CD4-positive, CD25-positive, alpha-beta regulatory T cell (primary cell): Measurements from ENCODE around the gene LRRIQ4. TPM values are rescaled to one million over a fixed set of nuclear protein-coding genes. Genes with fewer than 3 reads are reported as not detected.

Experiments used
- ATAC-seq, 2 donors: fragments of 150-1000 bp; cut with Tn5 transposase; one replicate each; pipeline ENCODE4 v1.10.0; 2021; ENCODE audit warnings: low read depth in 2 of 2, moderate number of reproducible peaks in 2 of 2, moderate library complexity in 1 of 2
- DNase-seq, 3 donors: peaks; one replicate each; pipeline versions ENCODE4 v3.0.0 to v3.0.0-alpha.2; 2012 to 2022; ENCODE audit warnings: mixed read lengths in 1 of 3
- H3K27ac ChIP-seq: one replicate; pipeline ENCODE4 v1.7.0; 2013; ENCODE audit warnings: mild to moderate bottlenecking, low read length; ENCODE audit not compliant: insufficient read depth, poor library complexity, severe bottlenecking
- H3K27me3 ChIP-seq: one replicate; pipeline ENCODE4 v1.7.0; 2013; ENCODE audit warnings: low read length; ENCODE audit not compliant: control insufficient read depth, insufficient read depth
- H3K36me3 ChIP-seq: one replicate; pipeline ENCODE4 v1.7.0; 2013; ENCODE audit warnings: mild to moderate bottlenecking, low read length, moderate library complexity; ENCODE audit not compliant: control insufficient read depth, insufficient read depth
- H3K4me1 ChIP-seq: 2 replicates; pipeline ENCODE4 v1.7.0; 2013; ENCODE audit warnings: mild to moderate bottlenecking, low read length; ENCODE audit not compliant: insufficient read depth, control insufficient read depth, poor library complexity, severe bottlenecking
- H3K4me3 ChIP-seq: one replicate; pipeline ENCODE4 v1.7.0; 2013; ENCODE audit warnings: low read depth, mild to moderate bottlenecking, low read length, moderate library complexity
- H3K9me3 ChIP-seq, 2 experiments: 1 replicate in 1 of 2; 2 replicates in 1 of 2; pipeline ENCODE4 v1.7.0; 2013; ENCODE audit warnings: low read length in 2 of 2, mild to moderate bottlenecking in 1 of 2, moderate library complexity in 1 of 2; ENCODE audit not compliant: control insufficient read depth in 2 of 2
- H3K27ac Mint-ChIP-seq, 3 donors: one replicate each; pipeline ENCODE4 v1.8.0; 2020 to 2022; ENCODE audit warnings: mild to moderate bottlenecking in 3 of 3, mixed read lengths in 3 of 3, moderate library complexity in 2 of 3
- H3K27me3 Mint-ChIP-seq: one replicate; pipeline ENCODE4 v1.8.0; 2022; ENCODE audit warnings: mild to moderate bottlenecking, mixed read lengths
- H3K36me3 Mint-ChIP-seq: one replicate; pipeline ENCODE4 v1.8.0; 2020; ENCODE audit warnings: mixed read lengths
- H3K4me1 Mint-ChIP-seq, 4 donors: one replicate each; pipeline ENCODE4 v1.8.0; 2020 to 2022; ENCODE audit warnings: mixed read lengths in 4 of 4, mild to moderate bottlenecking in 1 of 4
- H3K4me3 Mint-ChIP-seq, 4 donors: one replicate each; pipeline ENCODE4 v1.8.0; 2020 to 2022; ENCODE audit warnings: mild to moderate bottlenecking in 4 of 4, mixed read lengths in 4 of 4, moderate library complexity in 3 of 4
- H3K9me3 Mint-ChIP-seq, 7 donors: one replicate each; pipeline ENCODE4 v1.8.0; 2020 to 2022; ENCODE audit warnings: mixed read lengths in 7 of 7, mild to moderate bottlenecking in 3 of 7, moderate library complexity in 2 of 7
- polyA plus RNA-seq, 4 donors: library from polyadenylated mRNA; unstranded; fragments of 300-500 nt; fragmentation: Illumina TruSeq; gene quantifications; one replicate each; pipeline ENCODE4 v1.2.3, GENCODE V29; 2021
- total RNA-seq: library from RNA; stranded (reverse); gene quantifications from one replicate; pipeline ENCODE4 v1.2.3, GENCODE V29; 2022

Gene LRRIQ4
- total and polyA plus RNA-seq, 5 donors from 2014 or later: not detected

GRCh38 chr3:169790219-169790618 lies 22.5 kb upstream of the LRRIQ4 start:
- no peaks in the 10 kb centered on the region for H3K9me3 Mint-ChIP-seq
- no peak overlapping the region for H3K4me3 Mint-ChIP-seq
- no peaks in the 10 kb centered on the region for H3K27me3 Mint-ChIP-seq
- H3K4me1 Mint-ChIP-seq: peaks cover 0 to 7% (median 3%) of the 10 kb centered on the region in 4 donors
- no peak overlapping the region for H3K27ac ChIP-seq
- peaks cover 44% of the 10 kb centered on the region for H3K36me3 ChIP-seq
- H3K27me3 ChIP-seq: no peaks in the 10 kb centered on the region
- H3K4me1 ChIP-seq: no peaks in the 10 kb centered on the region
- ATAC-seq: no peak
- H3K4me3 ChIP-seq: no peak overlapping the region
- H3K27ac Mint-ChIP-seq: peak overlapping the region in 1 of 3 donors; percentile 5
- H3K9me3 ChIP-seq: no peaks in the 10 kb centered on the region
- H3K36me3 Mint-ChIP-seq: peaks cover 31% of the 10 kb centered on the region
- no peak for DNase-seq

GRCh38 chr3:169790687-169791429 lies 21.8 kb upstream of the LRRIQ4 start:
- Mint-ChIP-seq H3K4me1 (peaks cover 0 to 7% (median 3%) of the 10 kb centered on the region in 4 donors), H3K36me3 (peaks cover 25% of the 10 kb centered on the region), H3K27me3 (no peaks in the 10 kb centered on the region), H3K27ac (peak overlapping the region in 1 of 3 donors; percentile 5), H3K9me3 (no peaks in the 10 kb centered on the region), H3K4me3 (no peak overlapping the region)
- Histone ChIP-seq H3K4me1 (no peaks in the 10 kb centered on the region), H3K27ac (no peak overlapping the region), H3K4me3 (no peak overlapping the region), H3K36me3 (peaks cover 37% of the 10 kb centered on the region), H3K27me3 (no peaks in the 10 kb centered on the region), H3K9me3 (no peaks in the 10 kb centered on the region)
- no peak for DNase-seq
- ATAC-seq: no peak

GRCh38 chr3:169792359-169792758 lies 20.3 kb upstream of the LRRIQ4 start:
- Histone ChIP-seq H3K27me3 (no peaks in the 10 kb centered on the region), H3K4me1 (no peaks in the 10 kb centered on the region), H3K4me3 (no peak overlapping the region), H3K27ac (no peak overlapping the region), H3K36me3 (peaks cover 24% of the 10 kb centered on the region), H3K9me3 (no peaks in the 10 kb centered on the region)
- DNase-seq (no peak), ATAC-seq (no peak)
- H3K9me3 Mint-ChIP-seq: no peaks in the 10 kb centered on the region
- H3K27ac Mint-ChIP-seq: no peak overlapping the region
- H3K4me1 Mint-ChIP-seq: peaks cover 0 to 7% (median 3%) of the 10 kb centered on the region in 4 donors
- peaks cover 13% of the 10 kb centered on the region for H3K36me3 Mint-ChIP-seq
- no peaks in the 10 kb centered on the region for H3K27me3 Mint-ChIP-seq
- no peak overlapping the region for H3K4me3 Mint-ChIP-seq

GRCh38 chr3:169804681-169805080 lies 8.0 kb upstream of the LRRIQ4 start:
- DNase-seq (no peak), ATAC-seq (no peak)
- Mint-ChIP-seq H3K4me3 (no peak overlapping the region), H3K9me3 (no peaks in the 10 kb centered on the region), H3K4me1 (peaks cover 0 to 5% (median 1%) of the 10 kb centered on the region in 4 donors), H3K27ac (no peak overlapping the region), H3K27me3 (peaks cover 4% of the 10 kb centered on the region), H3K36me3 (no peaks in the 10 kb centered on the region)
- no peaks in the 10 kb centered on the region for H3K4me1 ChIP-seq
- H3K36me3 ChIP-seq: no peaks in the 10 kb centered on the region
- no peak overlapping the region for H3K4me3 ChIP-seq
- no peak overlapping the region for H3K27ac ChIP-seq
- no peaks in the 10 kb centered on the region for H3K27me3 ChIP-seq
- no peaks in the 10 kb centered on the region for H3K9me3 ChIP-seq

GRCh38 chr3:169809230-169809795 lies 3.4 kb upstream of the LRRIQ4 start:
- no peak overlapping the region for H3K27ac ChIP-seq
- ATAC-seq (no peak), DNase-seq (peak in 1 of 3 donors; percentile 74)
- H3K27me3 ChIP-seq: no peaks in the 10 kb centered on the region
- no peak overlapping the region for H3K27ac Mint-ChIP-seq
- peaks cover 25% of the 10 kb centered on the region for H3K27me3 Mint-ChIP-seq
- H3K9me3 Mint-ChIP-seq: no peaks in the 10 kb centered on the region
- H3K4me3 ChIP-seq: no peak overlapping the region
- H3K4me1 Mint-ChIP-seq: peaks cover 12 to 29% (median 14%) of the 10 kb centered on the region in 4 donors
- no peaks in the 10 kb centered on the region for H3K36me3 ChIP-seq
- peak overlapping the region in 2 of 4 donors; percentile 13 to 39 for H3K4me3 Mint-ChIP-seq
- H3K4me1 ChIP-seq: peaks cover 27% of the 10 kb centered on the region
- H3K9me3 ChIP-seq: no peaks in the 10 kb centered on the region
- H3K36me3 Mint-ChIP-seq: no peaks in the 10 kb centered on the region

GRCh38 chr3:169811631-169812331 lies 889 bp upstream of the LRRIQ4 start:
- ATAC-seq (peak in 1 of 2 donors; percentile 7), DNase-seq (peak in 2 of 3 donors; percentile 10 to 58)
- H3K4me1 ChIP-seq: peaks cover 27% of the 10 kb centered on the region
- H3K4me3 ChIP-seq: peak overlapping the region; percentile 43
- H3K27ac ChIP-seq: no peak overlapping the region
- peaks cover 0 to 14% (median 6%) of the 10 kb centered on the region in 7 donors for H3K9me3 Mint-ChIP-seq
- no peaks in the 10 kb centered on the region for H3K36me3 ChIP-seq
- peaks cover 33% of the 10 kb centered on the region for H3K27me3 Mint-ChIP-seq
- H3K27me3 ChIP-seq: no peaks in the 10 kb centered on the region
- peaks cover 12 to 29% (median 14%) of the 10 kb centered on the region in 4 donors for H3K4me1 Mint-ChIP-seq
- no peaks in the 10 kb centered on the region for H3K36me3 Mint-ChIP-seq
- peaks cover 10 to 14% of the 10 kb centered on the region in 2 experiments for H3K9me3 ChIP-seq
- H3K27ac Mint-ChIP-seq: no peak overlapping the region
- H3K4me3 Mint-ChIP-seq: peak overlapping the region; percentile 82 to 87 (median 86)

GRCh38 chr3:169813278-169813677 lies 608 bp downstream of the LRRIQ4 start:
- peaks cover 12 to 29% (median 14%) of the 10 kb centered on the region in 4 donors for H3K4me1 Mint-ChIP-seq
- Histone ChIP-seq H3K4me3 (peak overlapping the region; percentile 80), H3K36me3 (no peaks in the 10 kb centered on the region), H3K27me3 (peaks cover 8% of the 10 kb centered on the region), H3K4me1 (peaks cover 27% of the 10 kb centered on the region), H3K9me3 (peaks cover 12 to 14% of the 10 kb centered on the region in 2 experiments), H3K27ac (no peak overlapping the region)
- DNase-seq: peak in 1 of 3 donors; percentile 27
- peaks cover 0 to 14% (median 6%) of the 10 kb centered on the region in 7 donors for H3K9me3 Mint-ChIP-seq
- peaks cover 46% of the 10 kb centered on the region for H3K27me3 Mint-ChIP-seq
- ATAC-seq: no peak
- no peaks in the 10 kb centered on the region for H3K36me3 Mint-ChIP-seq
- H3K4me3 Mint-ChIP-seq: peak overlapping the region; percentile 86 to 93 (median 87)
- H3K27ac Mint-ChIP-seq: peak overlapping the region; percentile 62 to 79 (median 70)
